Measurements from ENCODE around the gene P4HA3. TPM values are rescaled to one million over a fixed set of nuclear protein-coding genes. Genes with fewer than 3 reads are reported as not detected.
A peak's percentile ranks its signal among the peaks of the same experiment; 100 is the strongest.

Gene P4HA3
- total RNA-seq, 1 donor from 2014 or later = 1.7 TPM

DNA sequence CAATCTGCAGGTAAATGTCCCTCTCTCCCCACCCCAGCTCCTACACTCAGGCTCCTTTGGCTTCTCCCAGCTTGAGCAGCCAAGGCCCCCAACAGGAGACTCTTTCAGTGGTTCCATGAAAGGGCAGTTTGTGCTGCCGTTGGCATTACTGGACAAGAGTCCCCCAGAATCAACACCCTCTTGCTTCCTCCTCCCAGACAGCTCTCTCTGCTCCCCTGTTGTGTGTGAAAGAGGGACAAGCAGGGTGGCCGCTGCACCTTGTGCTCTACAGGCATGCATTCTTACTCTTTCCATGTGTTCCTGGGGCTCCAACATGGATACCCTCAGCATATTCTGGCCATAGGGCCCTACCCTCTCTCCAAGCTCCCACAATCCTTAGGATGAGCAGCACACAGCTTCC lies 48.7 kb downstream of the P4HA3 start:
- peak in 1 of 2 donors; percentile 44 for DNase-seq (ENCODE audit: extremely low spot score in 2 of 2)
- Histone ChIP-seq H3K36me3 (no peaks in the 10 kb centered on the region), H3K9me3 (no peaks in the 10 kb centered on the region), H3K27ac (no peak overlapping the region), H3K4me3 (no peak overlapping the region), H3K27me3 (no peaks in the 10 kb centered on the region), H3K4me1 (peaks cover 7% of the 10 kb centered on the region)
- no peak for TF ChIP-seq POLR2AphosphoS5 (IDR thresholded peaks at IDR 0.05; ENCODE audit: insufficient read depth in 1 of 2, low read depth in 1 of 2)
- TF ChIP-seq POLR2A (IDR thresholded peaks at IDR 0.05) = no peak
- no peak for TF ChIP-seq CTCF (IDR thresholded peaks at IDR 0.05)
- intact Hi-C loops (cut with DNase I) = no loop called here

DNA sequence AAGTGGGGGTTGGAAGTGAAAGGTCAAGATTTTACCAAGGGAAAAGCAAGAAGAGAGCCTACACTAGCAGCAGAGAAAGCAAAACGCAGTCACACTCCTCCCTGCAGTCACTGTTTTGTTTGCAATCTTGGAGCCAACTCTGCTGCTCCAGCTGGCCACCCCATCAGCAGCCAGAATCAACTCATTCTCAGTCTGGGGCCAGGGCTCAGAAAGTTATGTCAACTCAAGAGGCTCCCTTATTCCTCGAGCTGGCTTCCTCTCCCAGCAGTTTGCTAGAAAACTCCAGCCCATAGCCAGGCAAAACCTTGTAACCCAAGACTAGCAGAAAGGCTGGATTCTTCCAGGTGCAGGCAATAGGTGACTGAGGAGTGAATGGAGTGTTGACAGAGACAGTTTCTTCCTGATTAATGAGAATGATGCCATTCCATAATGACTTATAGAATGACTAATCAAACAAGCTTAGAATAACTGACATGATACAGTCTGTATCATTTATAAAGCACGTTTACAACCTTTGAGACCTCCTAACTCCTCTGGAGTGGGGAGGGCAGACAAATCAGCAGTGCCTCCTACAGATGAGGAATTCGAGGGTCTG lies 53.4 kb downstream of the P4HA3 start:
- H3K27ac ChIP-seq = peak overlapping the region; percentile 43
- peak in 1 of 2 donors; percentile 88 for DNase-seq (ENCODE audit: extremely low spot score in 2 of 2)
- H3K9me3 ChIP-seq = no peaks in the 10 kb centered on the region
- no peaks in the 10 kb centered on the region for H3K27me3 ChIP-seq
- intact Hi-C loops (cut with DNase I) = loop anchor here (5.0 to 10.0 kb wide), 2 partner anchors 189 to 317 kb away; no protein-coding TSS in a partner anchor
- H3K4me3 ChIP-seq = no peak overlapping the region
- no peak for TF ChIP-seq POLR2AphosphoS5 (IDR thresholded peaks at IDR 0.05; ENCODE audit: insufficient read depth in 1 of 2, low read depth in 1 of 2)
- TF ChIP-seq CTCF (IDR thresholded peaks at IDR 0.05) = no peak
- TF ChIP-seq POLR2A (IDR thresholded peaks at IDR 0.05) = no peak
- H3K36me3 ChIP-seq = peaks cover 0 to 13% of the 10 kb centered on the region in 2 donors
- peaks cover 15% of the 10 kb centered on the region for H3K4me1 ChIP-seq

DNA sequence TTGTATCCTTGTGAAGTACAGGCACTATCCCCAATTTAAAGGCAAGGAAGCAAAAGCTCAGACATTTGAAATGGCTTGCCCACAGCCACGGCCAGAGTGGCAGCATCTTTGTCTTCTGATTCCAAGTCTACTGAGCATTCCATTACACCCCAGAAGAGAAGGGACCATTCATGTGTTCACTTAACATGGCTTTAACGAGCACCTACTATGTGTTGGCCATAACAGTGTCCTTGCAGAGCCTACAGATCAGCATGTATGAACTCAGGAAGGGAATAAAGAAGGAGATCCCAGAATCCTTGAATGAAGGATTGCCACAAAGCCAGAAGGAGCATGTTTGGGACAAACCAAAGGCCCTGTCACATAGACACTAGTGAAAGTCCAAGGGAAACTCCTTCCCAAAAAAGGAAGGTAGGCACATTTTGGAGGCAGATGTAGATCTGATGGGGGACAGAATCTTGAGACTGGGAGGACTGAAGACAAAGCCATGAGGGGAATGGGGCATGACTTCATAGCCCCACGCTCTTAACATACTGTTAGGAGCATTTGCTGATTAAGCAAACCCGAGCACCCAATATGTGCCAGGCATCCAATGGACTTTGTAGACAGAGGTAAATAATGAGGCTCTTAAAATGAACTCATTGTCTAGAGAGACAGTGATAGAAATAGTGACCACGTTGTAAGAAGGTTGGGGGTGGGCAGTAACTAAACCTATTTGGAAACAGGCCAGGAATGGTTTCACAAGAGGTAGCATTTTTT lies 54.9 kb downstream of the P4HA3 start:
- Histone ChIP-seq H3K4me1 (peaks cover 15% of the 10 kb centered on the region), H3K4me3 (no peak overlapping the region), H3K27me3 (no peaks in the 10 kb centered on the region), H3K36me3 (peaks cover 0 to 19% of the 10 kb centered on the region in 2 donors), H3K27ac (no peak overlapping the region), H3K9me3 (no peaks in the 10 kb centered on the region)
- DNase-seq (ENCODE audit: extremely low spot score in 2 of 2) = no peak
- TF ChIP-seq POLR2A (IDR thresholded peaks at IDR 0.05) = no peak
- TF ChIP-seq POLR2AphosphoS5 (IDR thresholded peaks at IDR 0.05; ENCODE audit: insufficient read depth in 1 of 2, low read depth in 1 of 2) = no peak
- no peak for TF ChIP-seq CTCF (IDR thresholded peaks at IDR 0.05)
- intact Hi-C loops (cut with DNase I) = loop anchor here (5.0 to 10.0 kb wide), 2 partner anchors 191 to 318 kb away; no protein-coding TSS in a partner anchor

DNA sequence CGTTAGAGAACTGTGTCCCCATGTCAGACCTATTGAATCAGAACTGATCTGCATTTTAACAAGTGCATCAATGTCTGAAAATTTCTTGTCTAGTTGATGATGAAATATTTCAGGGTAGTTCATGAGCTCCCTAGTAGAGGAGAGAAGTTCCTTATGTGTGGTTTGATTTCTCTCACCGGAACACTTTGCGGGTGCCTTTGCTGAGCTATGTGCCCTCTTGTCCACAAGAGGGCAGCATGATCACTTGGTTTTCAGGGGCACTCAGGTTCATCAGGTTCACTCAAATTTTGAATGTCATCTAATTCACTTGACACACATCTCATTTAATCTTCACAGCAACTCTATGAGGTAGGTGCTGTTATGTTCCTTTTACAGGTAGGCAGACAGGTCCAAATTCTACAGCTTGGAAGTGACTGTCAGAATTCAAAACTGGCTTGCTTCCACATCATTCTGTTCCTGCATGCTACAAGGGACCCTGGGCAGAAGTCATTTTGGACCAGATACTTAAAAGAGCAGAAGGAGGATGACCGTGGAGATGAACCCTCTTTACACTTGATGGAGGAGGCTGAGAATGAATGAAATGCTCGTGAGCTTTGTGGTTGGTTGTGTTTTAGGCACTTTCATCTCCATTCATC lies 55.6 kb downstream of the P4HA3 start:
- intact Hi-C loops (cut with DNase I) = loop anchor here (5.0 to 10.0 kb wide), 2 partner anchors 191 to 319 kb away; no protein-coding TSS in a partner anchor

More for the DNA sequence above, 55.6 kb downstream of the P4HA3 start:
- peaks cover 15% of the 10 kb centered on the region for H3K4me1 ChIP-seq
- H3K27me3 ChIP-seq = no peaks in the 10 kb centered on the region
- no peak overlapping the region for H3K4me3 ChIP-seq
- peak; percentile 67 to 92 (median 76) for TF ChIP-seq CTCF (IDR thresholded peaks at IDR 0.05)
- no peak for TF ChIP-seq POLR2A (IDR thresholded peaks at IDR 0.05)
- H3K9me3 ChIP-seq = no peaks in the 10 kb centered on the region
- peaks cover 0 to 26% of the 10 kb centered on the region in 2 donors for H3K36me3 ChIP-seq
- DNase-seq (ENCODE audit: extremely low spot score in 2 of 2) = no peak
- H3K27ac ChIP-seq = no peak overlapping the region
